ENCODE data around the gene APOO. TPM values are rescaled to one million over a fixed set of nuclear protein-coding genes. Genes with fewer than 3 reads are reported as not detected.

APOO gene
- total RNA-seq, 6 donors from 2014 or later: 0.89 to 15.0 (median 12.0) TPM

GRCh38 chrX:23851544-23851943 is 56.2 kb downstream of the APOO start:
- WGBS, 2 donors: 86 to 89% methylated on average over 2 of the region's 2 CpGs
- no peaks in the 10 kb centered on the region for H3K4me1 ChIP-seq
- no peaks in the 10 kb centered on the region for H3K27me3 ChIP-seq
- no peak overlapping the region for H3K27ac ChIP-seq
- TF ChIP-seq CTCF (IDR thresholded peaks at IDR 0.05) (no peak), EP300 (IDR thresholded peaks at IDR 0.05) (no peak)
- DNase-seq (no peak), ATAC-seq (ENCODE audit: low FRiP score in 2 of 2) (no peak)
- H3K4me3 ChIP-seq: no peak overlapping the region
- no peaks in the 10 kb centered on the region for H3K9me3 ChIP-seq
- H3K36me3 ChIP-seq: no peaks in the 10 kb centered on the region

DNA sequence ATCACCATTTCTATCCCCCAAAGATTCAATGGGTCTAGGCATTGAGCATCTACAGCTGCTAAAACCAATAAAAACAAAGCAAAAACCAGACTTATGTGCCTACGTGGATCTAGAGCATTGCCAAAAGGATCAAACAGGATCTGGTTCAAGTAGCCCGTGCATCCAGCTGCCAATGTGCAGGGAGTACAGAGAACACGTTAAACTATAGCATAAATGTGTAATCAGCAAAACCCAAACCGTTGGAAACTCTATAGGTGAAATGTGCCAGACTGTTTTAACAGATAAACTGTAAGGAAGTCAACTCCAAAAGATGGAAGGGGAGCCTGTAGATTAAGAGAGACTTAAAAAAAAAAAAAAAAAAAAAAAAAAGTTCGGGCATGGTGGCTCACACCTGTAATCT is 58.5 kb downstream of the APOO start:
- TF ChIP-seq EP300 (IDR thresholded peaks at IDR 0.05): no peak
- no peak for TF ChIP-seq POLR2A (IDR thresholded peaks at IDR 0.05)
- TF ChIP-seq CTCF (IDR thresholded peaks at IDR 0.05): no peak
- TF ChIP-seq POLR2AphosphoS5 (IDR thresholded peaks at IDR 0.05): no peak
- H3K4me3 ChIP-seq: no peak overlapping the region
- 83 to 93% methylated on average over 2 to 5 of the region's 5 CpGs for WGBS, 2 donors
- no peak for DNase-seq
- no peak for ATAC-seq (ENCODE audit: low FRiP score in 2 of 2)
- H3K4me1 ChIP-seq: peaks cover 1 to 11% (median 9%) of the 10 kb centered on the region in 4 donors
- no peak overlapping the region for H3K27ac ChIP-seq
- no peaks in the 10 kb centered on the region for H3K9me3 ChIP-seq
- no peaks in the 10 kb centered on the region for H3K27me3 ChIP-seq
- H3K36me3 ChIP-seq: no peaks in the 10 kb centered on the region

DNA sequence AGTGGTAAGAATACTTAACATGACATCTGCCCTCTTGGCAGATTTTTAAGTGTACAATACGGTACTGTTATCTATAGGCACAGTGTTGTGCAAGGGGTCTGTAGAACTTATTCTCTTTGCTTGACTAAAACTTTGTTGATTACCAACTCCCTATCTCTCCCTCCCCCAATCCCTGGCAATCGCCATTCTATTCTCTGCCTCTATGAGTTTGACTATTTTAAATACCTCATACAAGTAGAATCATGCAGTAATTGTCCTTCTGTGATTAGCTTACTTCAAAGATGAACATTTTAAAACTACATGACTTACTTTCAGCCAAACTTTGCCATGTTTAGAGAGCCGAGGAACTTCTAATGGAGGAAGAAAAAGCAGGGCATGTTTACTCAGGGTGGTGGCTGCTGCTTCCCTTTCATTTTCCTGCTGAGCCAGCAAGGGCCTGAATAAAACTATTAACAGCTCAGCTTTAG is 62.4 kb downstream of the APOO start:
- TF ChIP-seq CTCF (IDR thresholded peaks at IDR 0.05) (no peak), EP300 (IDR thresholded peaks at IDR 0.05) (no peak), POLR2A (IDR thresholded peaks at IDR 0.05) (no peak), POLR2AphosphoS5 (IDR thresholded peaks at IDR 0.05) (no peak)
- H3K27me3 ChIP-seq: no peaks in the 10 kb centered on the region
- peaks cover 4 to 11% (median 9%) of the 10 kb centered on the region in 4 donors for H3K4me1 ChIP-seq
- no peak overlapping the region for H3K4me3 ChIP-seq
- ATAC-seq (ENCODE audit: low FRiP score in 2 of 2) (no peak), DNase-seq (no peak)
- 31 to 40% methylated on average over 3 of the region's 3 CpGs for WGBS, 2 donors
- H3K27ac ChIP-seq: peak overlapping the region; percentile 27 to 67 (median 58)
- H3K36me3 ChIP-seq: no peaks in the 10 kb centered on the region
- H3K9me3 ChIP-seq: no peaks in the 10 kb centered on the region

DNA sequence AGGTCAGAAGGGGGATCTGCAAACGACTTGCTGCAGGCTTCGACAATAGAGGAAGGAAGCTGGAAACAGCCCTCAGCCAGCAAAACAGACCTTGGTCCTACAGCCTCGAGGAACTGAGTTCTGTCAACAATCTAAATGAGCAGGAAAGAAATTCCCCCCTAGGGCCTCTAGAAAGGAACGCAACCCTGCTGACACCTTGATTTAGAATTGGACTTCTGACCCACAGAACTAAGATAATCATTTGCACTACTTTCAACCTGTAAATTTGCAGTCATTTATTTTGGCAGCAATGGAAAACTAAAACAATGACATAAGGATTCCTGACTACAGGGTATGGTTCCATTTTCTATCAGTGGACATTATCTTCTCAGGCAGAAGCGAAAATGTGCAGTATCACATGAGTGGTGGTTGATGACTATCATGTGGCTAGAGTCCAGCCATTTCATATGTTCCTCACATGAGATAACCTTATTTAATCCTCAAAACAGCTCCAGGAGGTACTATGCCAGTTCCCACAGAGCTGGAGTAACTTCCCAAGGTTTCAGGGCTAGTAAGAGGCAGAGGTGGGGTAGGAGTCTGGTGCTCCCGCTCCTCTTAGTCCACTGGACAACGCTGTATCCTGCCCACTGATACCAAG is 63.1 kb downstream of the APOO start:
- H3K27me3 ChIP-seq: no peaks in the 10 kb centered on the region
- no peaks in the 10 kb centered on the region for H3K36me3 ChIP-seq
- H3K4me1 ChIP-seq: peaks cover 4 to 11% (median 9%) of the 10 kb centered on the region in 4 donors
- peak in 1 of 2 donors; percentile 28 for DNase-seq
- 28 to 38% methylated on average over 6 to 7 of the region's 7 CpGs for WGBS, 2 donors
- peak in 1 of 2 donors; percentile 38 for ATAC-seq (ENCODE audit: low FRiP score in 2 of 2)
- no peak overlapping the region for H3K4me3 ChIP-seq
- no peaks in the 10 kb centered on the region for H3K9me3 ChIP-seq
- H3K27ac ChIP-seq: peak overlapping the region; percentile 45 to 67 (median 58)
- no peak for TF ChIP-seq EP300 (IDR thresholded peaks at IDR 0.05)
- peak in 1 of 4 donors; percentile 40 for TF ChIP-seq POLR2A (IDR thresholded peaks at IDR 0.05)

- Histone ChIP-seq H3K27ac (no peak overlapping the region), H3K36me3 (no peaks in the 10 kb centered on the region), H3K9me3 (no peaks in the 10 kb centered on the region), H3K4me3 (no peak overlapping the region), H3K27me3 (no peaks in the 10 kb centered on the region), H3K4me1 (peaks cover 4 to 11% (median 9%) of the 10 kb centered on the region in 4 donors)
- DNase-seq (no peak), ATAC-seq (ENCODE audit: low FRiP score in 2 of 2) (no peak)
- WGBS, 2 donors: 87 to 98% methylated on average over 3 to 4 of the region's 4 CpGs
- TF ChIP-seq CTCF (IDR thresholded peaks at IDR 0.05): no peak
- TF ChIP-seq POLR2A (IDR thresholded peaks at IDR 0.05): no peak
- no peak for TF ChIP-seq POLR2AphosphoS5 (IDR thresholded peaks at IDR 0.05)
- no peak for TF ChIP-seq EP300 (IDR thresholded peaks at IDR 0.05)
These were observed 65.8 kb downstream of the APOO start for GRCh38 chrX:23841847-23842522.

Measured in upper lobe of left lung (tissue), 6 donors.